ENCODE data around the gene CTDNEP1.

DNA sequence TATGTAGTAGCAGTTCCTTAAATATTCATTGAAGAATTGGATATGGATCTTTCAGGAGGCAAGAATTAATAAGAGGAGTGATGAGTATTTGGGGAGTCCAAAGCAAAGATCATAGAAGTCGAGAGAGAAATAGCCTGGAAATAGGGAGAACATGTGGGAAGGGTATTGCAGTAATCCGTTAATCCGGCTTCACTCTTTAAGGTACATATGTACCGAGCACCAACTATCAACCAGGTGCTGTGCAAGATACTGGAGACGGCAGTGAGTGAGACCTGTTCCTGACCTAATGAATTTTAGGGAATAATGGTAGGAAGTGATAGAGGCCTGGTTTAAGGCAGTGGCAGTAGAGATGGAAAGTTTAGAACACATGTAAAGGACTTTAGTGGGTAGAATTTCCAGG lies 1.5 kb upstream of the CTDNEP1 start:
- no peak for TF ChIP-seq SP1 (IDR thresholded peaks at IDR 0.05)
- no peak for TF ChIP-seq TARDBP (IDR thresholded peaks at IDR 0.05)

Data from HEK293T (cell line).